Hippocampal formation (tissue), 2 donors: ENCODE measurements around the gene OR8G1.
"Not testable (repeated sequence)": the region's sequence is repeated elsewhere in the genome, so short reads cannot be mapped to it uniquely, and the experiment has no call there.

ENCODE experiments used
- DNase-seq, 2 donors: peaks; one replicate each; lab custom pipeline; 2025; lab: John Stamatoyannopoulos, UW

OR8G1 gene

DNA sequence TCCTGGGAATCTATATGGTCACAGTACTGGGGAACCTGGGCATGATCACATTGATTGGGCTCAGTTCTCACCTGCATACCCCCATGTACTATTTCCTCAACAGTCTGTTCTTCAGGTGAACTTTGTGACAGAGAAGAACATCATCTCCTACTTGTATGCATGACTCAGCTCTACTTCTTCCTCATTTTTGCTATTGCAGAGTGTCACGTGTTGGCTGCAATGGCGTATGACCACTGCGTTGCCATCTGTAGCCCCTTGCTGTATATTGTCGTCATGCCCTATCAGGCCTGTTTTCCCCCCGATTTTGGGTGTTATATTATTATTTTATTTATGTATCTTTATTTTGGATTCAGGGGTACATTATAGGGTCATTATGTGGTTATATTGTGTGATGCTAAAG lies 2.4 kb upstream of the OR8G1 start:
- DNase-seq = no peak

GRCh38 chr11:124249869-124250268 lies 9.0 kb downstream of the OR8G1 start:
- not testable (repeated sequence) for DNase-seq

DNA sequence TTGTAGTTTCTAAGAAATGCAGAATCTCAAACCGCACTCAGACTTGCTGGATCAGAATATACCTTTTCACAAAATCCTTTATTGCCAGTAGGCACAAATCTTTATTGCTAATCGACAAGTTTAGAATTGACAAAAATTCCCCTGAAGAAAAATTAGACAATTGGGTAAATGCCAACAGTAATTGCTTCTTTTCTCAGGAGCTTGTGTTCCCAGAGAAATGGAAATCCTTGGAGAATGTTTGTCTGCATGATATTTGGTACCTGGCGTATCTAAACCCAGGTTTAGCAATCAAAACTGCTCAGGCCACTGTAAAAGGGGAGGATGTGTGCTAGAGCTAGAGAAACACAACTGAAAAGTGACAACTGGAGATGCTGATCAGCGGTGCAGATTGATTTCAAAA lies 15.2 kb downstream of the OR8G1 start, which contains the start of gene OR8G5:
Gene OR8G5, plus strand, starts transcription at position 301 of the 400 bp plus-strand sequence. CDS start 8,556 bp downstream, outside the sequence.
- DNase-seq = no peak

DNA sequence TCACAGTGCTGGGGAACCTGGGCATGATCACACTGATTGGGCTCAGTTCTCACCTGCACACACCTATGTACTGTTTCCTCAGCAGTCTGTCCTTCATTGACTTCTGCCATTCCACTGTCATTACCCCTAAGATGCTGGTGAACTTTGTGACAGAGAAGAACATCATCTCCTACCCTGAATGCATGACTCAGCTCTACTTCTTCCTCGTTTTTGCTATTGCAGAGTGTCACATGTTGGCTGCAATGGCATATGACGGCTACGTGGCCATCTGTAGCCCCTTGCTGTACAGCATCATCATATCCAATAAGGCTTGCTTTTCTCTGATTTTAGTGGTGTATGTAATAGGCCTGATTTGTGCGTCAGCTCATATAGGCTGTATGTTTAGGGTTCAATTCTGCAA lies 24.1 kb downstream of the OR8G1 start:
- DNase-seq = not testable (repeated sequence)

- DNase-seq = not testable (repeated sequence)
These were observed 30.0 kb downstream of the OR8G1 start for GRCh38 chr11:124270886-124271285.

- DNase-seq = no peak
These were observed 33.1 kb downstream of the OR8G1 start for GRCh38 chr11:124274000-124274399.

- no peak for DNase-seq
These were observed 35.2 kb downstream of the OR8G1 start for GRCh38 chr11:124276081-124276480.

DNA sequence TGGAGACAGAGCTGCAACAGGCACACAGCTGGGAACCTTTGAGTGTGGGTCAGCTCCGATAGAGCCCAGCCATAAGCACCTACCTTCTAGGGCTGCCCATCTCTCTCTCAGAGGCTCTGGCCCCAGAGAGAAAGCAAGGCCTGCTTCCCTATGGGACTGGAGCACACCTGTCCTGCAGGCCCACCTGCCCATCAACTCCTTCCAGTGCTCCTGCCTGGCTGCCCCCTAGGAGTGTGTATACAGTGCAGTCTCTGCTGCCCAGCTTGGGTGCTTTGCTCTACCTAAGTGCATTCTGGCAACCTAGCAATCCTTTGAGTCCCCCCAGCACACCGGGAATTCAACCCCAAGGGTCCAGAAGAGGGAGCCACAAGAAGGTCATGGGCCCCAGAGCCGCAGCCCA lies 36.3 kb downstream of the OR8G1 start:
- DNase-seq = no peak

DNA sequence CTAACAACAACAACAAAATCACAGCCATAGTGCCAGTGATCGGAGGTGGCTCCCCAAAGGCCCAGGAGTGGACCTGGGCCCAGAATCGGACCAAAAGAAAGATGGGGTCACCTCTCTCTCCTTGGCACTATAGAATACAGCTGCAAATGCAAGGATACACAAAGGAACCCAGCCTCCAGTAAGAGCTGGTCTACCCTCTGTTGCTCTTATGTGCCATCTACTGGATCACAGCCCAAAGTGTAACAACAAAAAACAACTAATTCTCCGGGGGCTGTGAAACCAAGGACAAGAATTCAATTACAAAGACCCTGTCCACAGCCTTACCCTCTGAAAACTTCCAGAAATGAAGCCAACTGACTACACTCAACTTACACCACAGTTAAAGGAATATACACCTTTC lies 36.9 kb downstream of the OR8G1 start:
- no peak for DNase-seq

GRCh38 chr11:124278261-124278660 lies 37.4 kb downstream of the OR8G1 start:
- no peak for DNase-seq

DNA sequence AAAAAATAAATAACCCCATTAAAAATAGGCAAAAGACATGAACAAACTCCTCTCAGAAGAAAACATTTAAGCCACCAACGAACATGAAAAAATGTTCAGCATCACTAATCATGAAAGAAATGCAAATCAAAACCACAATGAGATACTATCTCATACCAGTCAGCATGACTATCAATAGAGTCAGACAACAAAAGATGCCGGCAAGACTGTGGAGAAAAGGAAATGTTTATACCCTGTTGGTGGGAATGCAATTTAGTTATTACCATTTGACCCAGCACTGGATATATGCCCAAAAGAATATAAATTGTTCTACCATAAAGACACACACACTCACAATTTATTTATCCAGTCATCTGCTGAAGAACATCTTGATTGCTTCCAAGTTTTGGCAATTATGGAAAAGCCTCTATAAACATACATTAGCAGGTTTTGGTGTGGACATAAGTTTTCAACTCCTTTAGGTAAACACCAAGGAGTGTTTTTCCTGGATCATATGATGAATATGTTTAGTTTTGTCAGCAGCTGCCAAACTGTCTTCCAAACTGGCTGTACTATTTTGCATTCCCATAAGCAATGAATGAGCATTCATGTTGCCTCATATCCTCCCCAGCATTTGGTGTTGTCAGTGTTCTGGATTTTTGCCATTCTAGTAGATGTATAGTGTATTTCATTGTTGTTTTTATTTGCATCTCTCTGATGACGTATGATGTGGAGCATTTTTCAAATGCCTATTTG lies 44.9 kb downstream of the OR8G1 start:
- DNase-seq = no peak

GRCh38 chr11:124294687-124295086 lies 53.8 kb downstream of the OR8G1 start:
- no peak for DNase-seq

DNA sequence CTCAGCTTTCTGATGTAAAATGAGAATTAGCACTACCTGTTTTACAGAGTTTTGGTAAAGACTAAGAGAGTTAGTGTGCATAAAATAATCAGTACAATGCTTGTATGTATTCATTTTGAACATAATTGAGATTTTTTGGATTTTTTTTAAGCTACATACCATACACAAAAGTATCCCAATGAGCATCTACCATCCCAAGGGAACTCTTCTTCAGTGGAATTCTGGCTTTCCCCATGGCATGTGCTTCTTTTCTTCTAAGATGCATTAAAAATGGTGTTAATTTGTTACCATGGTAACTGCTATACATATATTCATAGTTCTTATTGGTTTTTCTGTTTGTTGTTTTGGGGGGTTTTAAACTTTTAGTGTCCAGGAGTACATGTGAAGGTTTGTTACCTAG lies 55.1 kb downstream of the OR8G1 start:
- DNase-seq = no peak

DNA sequence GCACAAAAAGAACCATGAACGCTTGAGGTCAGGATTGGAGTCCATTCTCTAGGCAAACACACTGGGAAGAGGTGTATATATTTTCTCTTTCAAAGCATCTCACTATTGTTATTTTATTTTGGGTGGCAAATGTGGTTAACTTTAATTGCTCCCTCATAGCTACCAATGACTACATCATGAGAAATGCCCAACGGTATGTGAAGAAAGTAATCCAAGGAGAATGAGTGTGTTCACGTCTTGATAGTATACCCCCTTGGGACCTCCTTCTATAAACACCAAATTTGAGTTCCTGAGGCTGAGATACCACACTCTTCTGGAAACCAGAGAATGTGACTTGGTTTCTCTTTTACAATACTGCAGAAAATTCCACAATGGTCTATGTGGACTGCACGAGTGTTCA lies 57.0 kb downstream of the OR8G1 start:
- no peak for DNase-seq

- no peak for DNase-seq
These were observed 60.7 kb downstream of the OR8G1 start for GRCh38 chr11:124301548-124301947.

- no peak for DNase-seq
These were observed 61.6 kb downstream of the OR8G1 start for GRCh38 chr11:124302347-124303125.
